NCI-H1436 treated with DMSO at 0.1 percent for 48 hours (cell line): ENCODE data around the gene STXBP6.
"Not testable (repeated sequence)": the region's sequence is repeated elsewhere in the genome, so short reads cannot be mapped to it uniquely, and the experiment has no call there.

Experiments used
- DNase-seq: peaks from one replicate; lab custom pipeline; 2025; lab: John Stamatoyannopoulos, UW

The STXBP6 gene

GRCh38 chr14:24853446-24853845 is 196.5 kb downstream of the STXBP6 start:
- no peak for DNase-seq

DNA sequence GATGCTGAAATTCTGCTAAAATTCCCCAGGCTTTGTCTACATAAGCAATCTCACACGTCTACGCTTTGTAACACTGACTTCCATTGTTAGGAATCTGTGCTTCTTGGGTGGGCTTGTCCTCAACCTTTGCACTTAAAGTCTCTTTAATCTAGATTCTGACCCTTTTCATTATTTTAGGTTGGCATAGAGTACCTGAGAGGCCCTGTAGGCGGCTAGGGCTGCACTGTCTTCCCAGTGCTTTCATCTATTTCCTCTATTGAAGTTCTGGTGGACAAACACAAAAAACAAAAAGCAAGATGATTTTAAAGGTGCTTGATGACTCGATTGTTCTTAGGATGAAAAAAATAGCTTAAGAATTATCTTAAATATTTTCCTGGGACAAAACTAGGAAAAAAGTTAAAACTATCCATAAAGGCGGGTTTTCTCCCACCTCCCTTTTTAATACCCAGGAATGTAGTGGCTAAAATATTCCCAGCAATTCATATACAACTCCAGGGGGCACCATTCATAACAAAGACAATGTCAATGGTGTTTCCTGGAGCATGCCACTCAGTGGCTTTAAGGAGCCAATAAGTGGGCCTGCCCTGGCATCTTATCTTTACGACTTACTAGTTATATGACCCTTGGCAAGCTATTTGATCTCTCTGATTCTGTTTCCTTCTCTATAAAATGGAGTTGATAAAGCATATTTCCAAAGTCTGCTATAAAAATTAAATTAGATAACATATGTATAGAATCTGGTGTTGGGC is 197.5 kb downstream of the STXBP6 start:
- no peak for DNase-seq

DNA sequence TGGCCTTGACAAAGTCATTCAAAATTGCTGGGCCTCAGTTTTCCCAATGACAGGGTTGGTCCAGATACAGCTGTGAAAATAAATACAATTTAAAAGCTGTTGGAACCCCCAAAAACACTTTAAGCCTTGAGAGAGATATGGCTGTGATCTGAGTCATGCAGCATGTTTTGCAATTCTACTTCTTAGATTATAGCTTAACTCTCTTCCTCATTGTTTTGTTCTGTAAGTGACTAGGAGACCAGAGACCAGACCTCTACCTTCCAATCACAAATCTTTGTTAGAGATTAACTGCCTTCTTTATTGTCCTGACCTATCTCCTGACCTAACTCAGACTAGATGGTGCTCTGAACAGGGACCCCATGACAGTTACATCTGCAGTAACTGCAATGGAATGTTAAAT is 198.1 kb downstream of the STXBP6 start:
- no peak for DNase-seq

GRCh38 chr14:24851406-24851805 is 198.5 kb downstream of the STXBP6 start:
- no peak for DNase-seq

- DNase-seq: no peak
Measured at GRCh38 chr14:24850072-24850471, 199.9 kb downstream of the STXBP6 start.

GRCh38 chr14:24849471-24849870 is 200.5 kb downstream of the STXBP6 start:
- DNase-seq: no peak

DNA sequence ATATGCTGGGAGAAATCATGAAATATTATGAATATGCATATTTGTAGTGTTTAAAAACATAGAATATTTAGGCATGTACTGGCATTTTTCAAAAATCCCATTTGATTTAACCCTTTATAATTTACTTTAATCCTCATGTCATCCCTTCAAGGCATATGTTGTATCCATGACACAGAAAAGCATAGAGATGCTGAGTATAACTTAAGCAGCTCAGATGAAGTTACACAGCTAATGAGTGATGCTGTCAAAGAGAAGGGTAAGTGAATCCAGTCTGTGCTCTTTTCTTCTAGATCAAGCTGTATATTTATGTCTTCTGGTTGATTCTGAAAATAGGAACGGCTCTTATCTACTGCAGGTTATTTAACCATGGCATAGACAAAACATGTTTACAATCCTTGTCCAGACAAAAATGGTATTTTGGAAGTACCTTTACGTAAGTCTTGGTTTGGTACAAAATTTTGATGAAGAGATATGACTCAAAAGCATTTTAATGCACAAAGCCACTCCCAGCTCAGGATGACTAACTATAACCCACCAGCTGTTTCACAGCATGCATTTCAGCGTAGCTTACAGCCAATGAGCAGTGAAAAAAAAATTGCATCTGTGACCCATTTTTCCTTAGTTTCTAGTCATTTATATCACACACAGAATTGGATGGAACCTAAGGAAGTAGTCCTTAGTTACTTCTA is 201.7 kb downstream of the STXBP6 start:
- no peak for DNase-seq

DNA sequence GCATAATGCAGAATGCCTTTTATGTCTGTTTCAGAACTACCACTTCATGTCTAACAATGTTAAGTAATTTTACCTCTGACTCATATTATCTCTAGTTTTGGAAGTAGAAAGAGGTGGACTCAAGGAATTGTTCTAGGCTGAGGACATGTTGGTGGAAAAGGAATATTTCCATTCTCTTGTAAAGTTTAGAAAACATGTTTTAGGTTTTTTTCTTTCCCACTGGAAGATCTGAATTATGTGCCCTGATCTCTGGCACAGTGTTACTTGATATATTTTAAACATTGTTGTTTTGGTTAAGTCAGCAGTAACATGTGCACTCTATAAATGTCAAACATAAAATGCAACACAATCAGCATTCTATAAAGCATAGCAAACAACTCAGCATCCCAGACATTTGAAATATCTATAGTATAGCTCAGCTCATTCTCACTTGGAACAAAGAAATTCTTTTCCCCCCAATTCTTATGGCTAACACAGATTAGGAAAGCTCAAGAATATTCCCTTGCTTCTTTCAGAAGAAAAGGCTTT is 202.3 kb downstream of the STXBP6 start:
- DNase-seq: no peak

DNA sequence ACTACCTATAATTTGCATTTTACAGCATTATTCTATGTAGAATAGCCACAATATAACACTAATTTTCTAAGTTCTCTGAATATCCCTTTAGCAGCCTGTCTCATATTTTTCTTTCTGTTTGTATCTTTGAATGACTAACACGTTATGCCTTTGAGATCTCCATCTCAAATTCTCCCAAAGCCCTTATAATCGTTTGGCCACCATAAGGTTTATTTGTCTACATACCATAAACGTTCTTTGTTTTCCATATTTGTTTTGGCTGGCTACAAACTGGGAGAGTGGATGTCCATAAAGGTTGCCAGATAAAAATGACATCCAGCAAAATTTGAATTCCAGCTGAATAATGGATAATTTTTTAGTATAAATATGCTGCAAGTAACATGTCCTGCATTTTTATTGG is 203.7 kb downstream of the STXBP6 start:
- no peak for DNase-seq

DNA sequence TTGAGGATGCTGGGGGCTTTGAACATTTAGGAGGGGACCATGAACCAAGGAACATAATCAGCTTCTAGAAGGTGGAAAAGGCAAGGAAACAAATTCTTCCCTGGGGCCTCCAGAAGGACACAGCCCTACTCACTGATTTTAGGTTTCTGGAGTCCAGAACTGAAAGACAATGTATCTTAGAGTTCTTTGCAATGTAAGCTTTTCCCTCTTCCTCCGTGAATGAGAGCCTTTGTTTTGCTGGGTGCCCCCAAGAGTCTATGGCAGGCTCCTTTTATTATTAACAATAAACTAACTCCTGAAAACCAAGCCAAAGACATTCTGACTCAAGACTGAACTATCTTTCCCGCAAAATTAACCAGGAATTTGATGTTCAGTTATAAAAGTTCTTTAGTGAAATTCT is 204.1 kb downstream of the STXBP6 start:
- no peak for DNase-seq

- DNase-seq: no peak
Measured at GRCh38 chr14:24844011-24844410, 205.9 kb downstream of the STXBP6 start.

DNA sequence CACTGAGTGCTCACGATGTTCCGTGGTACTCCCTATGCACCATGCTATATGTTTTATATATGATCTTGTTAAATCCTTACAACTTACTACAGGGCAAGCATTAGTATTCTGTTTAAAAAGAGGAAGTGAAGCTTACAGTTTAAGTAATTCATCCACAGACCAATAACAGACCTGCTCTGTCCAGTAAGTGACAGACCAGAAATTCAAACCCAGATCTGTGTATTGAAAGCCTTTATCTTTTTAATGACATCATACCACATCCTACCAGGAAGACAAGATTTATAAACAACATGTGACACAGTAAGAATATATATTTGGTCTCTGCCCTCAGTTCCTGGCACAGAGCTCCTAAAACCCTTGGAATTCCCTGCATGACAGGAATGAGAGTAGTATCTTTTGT is 206.5 kb downstream of the STXBP6 start:
- no peak for DNase-seq

- DNase-seq: no peak
Measured at GRCh38 chr14:24840204-24840893, 209.6 kb downstream of the STXBP6 start.

DNA sequence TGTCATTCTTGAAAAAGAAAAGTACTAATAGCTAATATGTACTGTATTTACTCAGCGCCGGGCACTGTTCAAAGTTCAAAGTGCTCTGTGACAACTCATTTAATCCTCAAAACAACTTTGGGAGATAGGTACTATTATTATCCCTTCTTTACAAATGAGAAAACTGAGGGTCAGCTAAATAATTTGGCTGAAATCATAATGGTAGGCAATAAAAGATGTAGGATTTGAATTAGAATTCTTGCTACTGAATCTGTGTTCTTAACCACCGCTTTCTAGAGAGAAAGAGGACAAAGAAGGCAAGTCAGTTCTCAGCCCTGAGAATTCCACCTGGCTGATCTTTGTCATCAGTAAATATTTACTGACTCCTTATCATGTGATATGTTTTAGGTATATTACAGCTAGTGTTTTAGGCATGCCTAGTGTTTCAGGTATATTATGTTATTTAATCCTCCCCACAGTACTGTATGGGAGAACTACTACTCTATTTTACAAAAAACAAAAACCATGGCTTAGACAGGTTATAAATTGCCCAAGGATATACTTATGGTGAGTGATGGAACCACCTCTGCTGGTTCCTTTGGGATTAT is 210.2 kb downstream of the STXBP6 start:
- no peak for DNase-seq

GRCh38 chr14:24838945-24839616 is 210.9 kb downstream of the STXBP6 start:
- no peak for DNase-seq

DNA sequence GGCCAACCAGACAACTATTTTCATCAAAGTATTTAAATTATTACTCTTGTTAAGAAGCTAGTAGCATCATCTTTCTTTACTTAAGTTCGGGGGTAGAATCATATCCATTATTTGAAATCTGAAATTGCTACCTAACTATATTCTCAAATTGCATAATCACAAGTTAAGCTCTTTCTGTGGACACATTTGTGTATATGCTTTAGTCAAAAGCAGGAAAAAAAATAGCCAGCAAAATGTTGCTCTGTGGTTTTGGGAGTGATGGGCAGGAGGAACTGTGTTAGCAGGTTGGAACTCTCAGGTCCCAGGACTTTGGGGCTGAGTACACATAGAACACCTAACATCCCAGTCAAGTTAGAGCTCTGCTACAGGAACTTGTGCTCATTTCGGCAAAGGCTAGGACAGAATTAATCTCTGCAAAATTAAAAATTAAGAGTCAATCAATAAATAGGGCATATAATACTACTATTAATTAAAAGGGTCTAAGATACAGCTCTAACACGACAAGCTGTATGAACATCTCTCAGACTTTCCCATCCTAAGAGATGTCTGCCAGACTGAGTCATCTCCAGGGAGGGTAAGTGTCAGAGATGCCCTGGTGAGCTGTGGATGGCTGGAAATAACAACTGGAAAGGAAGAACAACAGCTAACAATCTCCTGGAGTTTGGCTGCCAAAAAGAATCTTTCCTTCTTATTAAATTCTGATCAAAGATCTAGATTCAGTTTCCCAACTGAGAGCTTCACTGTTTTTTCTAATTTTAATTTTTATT is 212.5 kb downstream of the STXBP6 start:
- DNase-seq: no peak

- DNase-seq: not testable (repeated sequence)
Measured at GRCh38 chr14:24836324-24836723, 213.6 kb downstream of the STXBP6 start.

- no peak for DNase-seq
Measured at GRCh38 chr14:24834956-24835355, 215.0 kb downstream of the STXBP6 start.

- no peak for DNase-seq
Measured at GRCh38 chr14:24833385-24833784, 216.6 kb downstream of the STXBP6 start.

- no peak for DNase-seq
Measured at GRCh38 chr14:24831677-24832076, 218.3 kb downstream of the STXBP6 start.

GRCh38 chr14:24829862-24830261 is 220.1 kb downstream of the STXBP6 start:
- no peak for DNase-seq
